ENCODE measurements around the gene GRK7.

GRCh38 chr3:141807277-141808033 lies 44.2 kb downstream of the GRK7 start:
- TF ChIP-seq CTCF (IDR thresholded peaks at IDR 0.05) (no peak), POLR2A (IDR thresholded peaks at IDR 0.05) (no peak)

Measured in Peyer's patch (tissue), 4 donors.